Activated effector memory CD4-positive, alpha-beta T cell treated with Interleukin-2 at 50 U/mL for 16 hours (primary cell): ENCODE results near the gene BSCL2.
"Not testable (repeated sequence)": the region's sequence is repeated elsewhere in the genome, so short reads cannot be mapped to it uniquely, and the experiment has no call there.

ENCODE experiments used
- DNase-seq: peaks from one replicate; pipeline ENCODE4 v3.0.0-alpha.2; 2020

Gene BSCL2

GRCh38 chr11:62652161-62653006 lies 54.8 kb downstream of the BSCL2 start:
- DNase-seq: no peak

- not testable (repeated sequence) for DNase-seq
Observed at GRCh38 chr11:62650283-62650682, 56.9 kb downstream of the BSCL2 start.

GRCh38 chr11:62649486-62649885 lies 57.7 kb downstream of the BSCL2 start:
- DNase-seq: no peak

GRCh38 chr11:62648967-62649364 lies 58.3 kb downstream of the BSCL2 start:
- no peak for DNase-seq

GRCh38 chr11:62648185-62648966 lies 58.8 kb downstream of the BSCL2 start:
- no peak for DNase-seq

GRCh38 chr11:62647609-62648005 lies 59.6 kb downstream of the BSCL2 start:
- no peak for DNase-seq

- no peak for DNase-seq
Observed at GRCh38 chr11:62646825-62647608, 60.2 kb downstream of the BSCL2 start.

- peak; percentile 98 for DNase-seq
Observed at GRCh38 chr11:62645946-62646824, 61.0 kb downstream of the BSCL2 start, which contains the start of gene GANAB. Gene GANAB (minus strand): TSS chr11:62646613. CDS start chr11:62646599, 14 bp downstream.

- DNase-seq: no peak
Observed at GRCh38 chr11:62645671-62645945, 61.6 kb downstream of the BSCL2 start.

- no peak for DNase-seq
Observed at GRCh38 chr11:62644220-62644619, 63.0 kb downstream of the BSCL2 start.
